Ovary (tissue), 9 donors: ENCODE data around the gene TXNL1. TPM values are rescaled to one million over a fixed set of nuclear protein-coding genes. Genes with fewer than 3 reads are reported as not detected.

Source experiments
- DNase-seq, 5 donors: peaks; one replicate each; pipeline ENCODE4 v3.0.0-alpha.2; 2019 to 2020
- H3K27ac ChIP-seq, 2 donors: fragments of 200-600 bp; one replicate each; pipeline versions ENCODE4 v1.5.1 to v1.8.0; 2019 to 2022
- H3K27me3 ChIP-seq: fragments of 200-600 bp; one replicate; pipeline ENCODE4 v1.8.0; 2022
- H3K36me3 ChIP-seq: fragments of 200-600 bp; sonication (generic); one replicate; pipeline ENCODE4 v1.5.1; 2019
- H3K4me1 ChIP-seq: one replicate; pipeline ENCODE4 v1.8.1; 2013; ENCODE audit warnings: mild to moderate bottlenecking, moderate library complexity; ENCODE audit not compliant: insufficient read depth
- H3K4me3 ChIP-seq: fragments of 200-600 bp; sonication (generic); one replicate; pipeline ENCODE4 v1.5.1; 2017
- H3K9me3 ChIP-seq, 2 donors: fragments of 200-600 bp in 1 of 2; sonication (generic) in 1 of 2; one replicate each; pipeline versions ENCODE4 v1.5.1 to v1.8.1; 2013 to 2019; ENCODE audit warnings: mild to moderate bottlenecking in 1 of 2, moderate library complexity in 1 of 2
- EP300 ChIP-seq: sonication (generic); formaldehyde crosslinking; IDR thresholded peaks from one replicate; pipeline ENCODE4 v1.6.1; 2017; ENCODE audit warnings: antibody characterized with exemption
- POLR2A ChIP-seq: fragments of 450-650 bp; IDR thresholded peaks from one replicate; pipeline ENCODE4 v1.6.1; 2017; ENCODE audit warnings: antibody characterized with exemption, mild to moderate bottlenecking, moderate library complexity
- WGBS, 3 donors: extraction: QIAGEN DNeasy Blood & Tissue Kit in 1 of 3; methylation state at CpG; one replicate each; pipeline versions ENCODE4 v1.1.5 to v1.1.7; 2013 to 2017; 5-methylcytosine and 5-hydroxymethylcytosine counted together
- intact Hi-C, 4 donors: fragments of 100-400 bp; cut with DNase I; formaldehyde crosslinking; loops; one replicate each; pipeline versions ENCODE4 v1.11.0 to v1.15.1; 2022 to 2023
- polyA plus RNA-seq, 2 donors: library from polyadenylated mRNA; stranded (reverse); fragments of 200-250 nt in 1 of 2; fragments of 350-450 nt in 1 of 2; fragmentation: Illumina TruSeq in 1 of 2; extraction: RNeasy Lipid Tissue Mini Kit (QIAGEN cat#74804) in 1 of 2; gene quantifications; one replicate each; pipeline ENCODE4 v1.2.3, GENCODE V29; 2013 to 2014
- total RNA-seq, 7 donors: library from RNA; depleted of rRNA in 2 of 7; stranded (reverse); fragments of >200 nt in 2 of 7; fragmentation: NEBNext Ultra II Directional in 3 of 7; extraction: Animal tissue kit (Norgen Biotek cat#: 25700) in 3 of 7; gene quantifications; one replicate each; pipeline versions ENCODE4 v1.1.0 to v1.2.4, GENCODE V29; 2016 to 2023
- TF ChIP-seq, protein P1 (sequence below), 3 donors: fragments of 450-650 bp in 2 of 3; fragments of 200-600 bp in 1 of 3; IDR thresholded peaks; one replicate each; pipeline versions ENCODE4 v1.5.1 to v1.8.0; 2016 to 2022; ENCODE audit warnings: antibody characterized with exemption in 3 of 3, mild to moderate bottlenecking in 1 of 3
- donor health status: DM: no; HTN: no; CAD: no; lungs with moderate emphysema.
- donor health status: DM: no; HTN: no; CAD: no.
- donor health status: Bipolar disorder and iron deficiency.
- donor health status: DM: yes; HTN: yes; CAD: no.
- donor health status: DM: no; HTN: no; CAD: no.
- donor health status: DM: yes; HTN: yes; CAD: no.

The TXNL1 gene
- total and polyA plus RNA-seq, 9 donors, result 34.6 to 109 (median 61.9) TPM

DNA sequence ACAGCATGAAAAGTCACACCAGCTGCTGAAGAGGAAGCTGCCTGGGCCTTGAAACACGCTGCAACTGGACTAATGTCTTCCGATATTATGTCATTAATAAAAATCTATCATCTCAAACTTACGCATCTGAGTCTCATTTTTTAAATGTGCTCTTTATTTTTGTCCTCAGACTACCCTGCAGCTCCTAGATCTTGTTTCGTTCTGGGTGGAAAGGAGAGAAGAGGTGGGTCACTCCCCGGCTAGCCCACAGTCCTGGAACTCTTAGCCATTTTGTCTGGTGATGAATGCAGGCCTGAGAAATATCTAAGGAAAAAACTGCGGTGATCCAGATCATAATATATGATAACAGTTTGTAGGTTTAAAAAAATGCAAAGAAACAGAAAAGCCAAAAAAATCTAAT is 73.3 kb downstream of the TXNL1 start:
- TF ChIP-seq, protein P1, sequence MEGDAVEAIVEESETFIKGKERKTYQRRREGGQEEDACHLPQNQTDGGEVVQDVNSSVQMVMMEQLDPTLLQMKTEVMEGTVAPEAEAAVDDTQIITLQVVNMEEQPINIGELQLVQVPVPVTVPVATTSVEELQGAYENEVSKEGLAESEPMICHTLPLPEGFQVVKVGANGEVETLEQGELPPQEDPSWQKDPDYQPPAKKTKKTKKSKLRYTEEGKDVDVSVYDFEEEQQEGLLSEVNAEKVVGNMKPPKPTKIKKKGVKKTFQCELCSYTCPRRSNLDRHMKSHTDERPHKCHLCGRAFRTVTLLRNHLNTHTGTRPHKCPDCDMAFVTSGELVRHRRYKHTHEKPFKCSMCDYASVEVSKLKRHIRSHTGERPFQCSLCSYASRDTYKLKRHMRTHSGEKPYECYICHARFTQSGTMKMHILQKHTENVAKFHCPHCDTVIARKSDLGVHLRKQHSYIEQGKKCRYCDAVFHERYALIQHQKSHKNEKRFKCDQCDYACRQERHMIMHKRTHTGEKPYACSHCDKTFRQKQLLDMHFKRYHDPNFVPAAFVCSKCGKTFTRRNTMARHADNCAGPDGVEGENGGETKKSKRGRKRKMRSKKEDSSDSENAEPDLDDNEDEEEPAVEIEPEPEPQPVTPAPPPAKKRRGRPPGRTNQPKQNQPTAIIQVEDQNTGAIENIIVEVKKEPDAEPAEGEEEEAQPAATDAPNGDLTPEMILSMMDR (IDR thresholded peaks at IDR 0.05), result no peak
- TF ChIP-seq EP300 (no peak), POLR2A (no peak)
- Histone ChIP-seq H3K27ac (no peak overlapping the region), H3K27me3 (no peaks in the 10 kb centered on the region), H3K9me3 (no peaks in the 10 kb centered on the region), H3K4me3 (no peak overlapping the region), H3K4me1 (peaks cover 2% of the 10 kb centered on the region), H3K36me3 (no peaks in the 10 kb centered on the region)
- intact Hi-C loops, result no loop called here
- WGBS, 3 donors, result 67 to 72% (median 71%) methylated on average over 6 of the region's 6 CpGs
- no peak for DNase-seq

DNA sequence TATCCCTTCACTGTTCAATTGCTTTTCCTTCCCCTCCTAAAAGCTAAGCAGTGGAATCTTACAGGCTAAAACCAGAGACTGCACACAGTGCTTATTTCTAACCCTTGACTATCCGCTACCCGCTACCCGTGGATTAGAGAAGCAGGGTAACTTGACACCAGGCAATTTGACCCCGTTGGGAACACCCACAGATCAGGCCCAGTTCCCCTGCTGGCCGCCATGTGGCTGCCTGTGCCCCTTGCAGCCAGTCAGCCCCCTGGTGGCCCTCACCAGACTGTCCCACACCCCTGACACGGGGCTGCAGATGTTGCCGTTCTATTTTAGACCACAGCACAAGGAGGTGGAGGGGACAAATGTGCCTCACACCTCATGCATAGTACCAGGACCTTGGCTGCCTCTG is 74.8 kb downstream of the TXNL1 start:
- 88 to 93% (median 91%) methylated on average over 7 of the region's 7 CpGs for WGBS, 3 donors
- H3K27me3 ChIP-seq, result no peaks in the 10 kb centered on the region
- intact Hi-C loops, result no loop called here
- H3K9me3 ChIP-seq, result no peaks in the 10 kb centered on the region
- no peak overlapping the region for H3K27ac ChIP-seq
- H3K4me3 ChIP-seq, result no peak overlapping the region
- no peak for TF ChIP-seq EP300
- no peak for TF ChIP-seq POLR2A
- TF ChIP-seq, protein P1 (IDR thresholded peaks at IDR 0.05), result no peak
- H3K36me3 ChIP-seq, result no peaks in the 10 kb centered on the region
- H3K4me1 ChIP-seq, result peaks cover 2% of the 10 kb centered on the region
- DNase-seq, result no peak

DNA sequence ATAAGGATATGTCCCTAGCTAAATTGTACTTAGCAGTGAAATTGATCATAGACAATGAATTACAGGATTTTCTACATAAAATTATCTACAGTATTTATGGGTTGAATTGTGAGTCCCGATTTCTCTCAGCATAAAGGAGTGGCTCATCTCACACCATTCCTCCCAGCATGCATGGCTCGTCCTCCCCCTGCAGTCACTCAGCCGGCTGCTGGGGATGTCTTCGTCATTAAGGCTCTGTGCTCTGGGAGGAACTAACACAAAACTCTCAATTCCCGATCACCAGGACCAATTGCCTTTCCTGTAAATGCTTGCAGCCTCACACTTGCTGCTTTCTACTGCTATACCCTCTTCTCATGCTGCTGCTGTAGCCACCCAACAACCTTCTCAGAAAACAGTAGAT is 75.9 kb downstream of the TXNL1 start:
- Histone ChIP-seq H3K9me3 (no peaks in the 10 kb centered on the region), H3K36me3 (no peaks in the 10 kb centered on the region), H3K27ac (no peak overlapping the region), H3K4me3 (no peak overlapping the region), H3K4me1 (peaks cover 2% of the 10 kb centered on the region), H3K27me3 (no peaks in the 10 kb centered on the region)
- no peak for TF ChIP-seq POLR2A
- TF ChIP-seq, protein P1 (IDR thresholded peaks at IDR 0.05), result no peak
- TF ChIP-seq EP300, result no peak
- intact Hi-C loops, result no loop called here
- 85 to 95% (median 88%) methylated on average over 5 of the region's 5 CpGs for WGBS, 3 donors
- no peak for DNase-seq

DNA sequence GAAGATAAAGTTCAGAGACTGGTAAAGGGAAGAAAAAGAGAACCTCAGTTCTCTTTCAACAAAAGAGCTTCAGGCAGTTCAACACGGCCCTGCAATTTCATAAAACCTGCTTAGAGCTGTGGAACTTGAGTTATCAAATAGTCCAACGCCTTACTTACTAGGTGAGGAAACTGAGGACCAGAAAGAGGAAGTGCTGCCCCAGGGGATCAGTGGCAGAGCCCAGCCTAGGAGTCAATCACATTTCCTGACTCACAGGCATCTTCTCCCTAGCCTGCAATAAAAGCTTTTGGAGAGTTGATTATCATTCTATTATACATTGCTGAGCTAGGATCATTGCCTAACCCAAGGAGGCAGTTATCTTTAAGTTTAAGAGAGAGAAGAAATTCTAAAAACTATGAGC is 77.4 kb downstream of the TXNL1 start:
- intact Hi-C loops, result no loop called here
- DNase-seq, result no peak

More for the DNA sequence above, 77.4 kb downstream of the TXNL1 start:
- no peaks in the 10 kb centered on the region for H3K27me3 ChIP-seq
- H3K27ac ChIP-seq, result no peak overlapping the region
- no peaks in the 10 kb centered on the region for H3K9me3 ChIP-seq
- H3K4me3 ChIP-seq, result no peak overlapping the region
- H3K4me1 ChIP-seq, result peaks cover 2% of the 10 kb centered on the region
- TF ChIP-seq, protein P1 (IDR thresholded peaks at IDR 0.05), result no peak
- TF ChIP-seq EP300 (no peak), POLR2A (no peak)
- no peaks in the 10 kb centered on the region for H3K36me3 ChIP-seq
- 81 to 94% (median 90%) methylated on average over 2 of the region's 2 CpGs for WGBS, 3 donors
